ENCODE data around the gene ARPP19.
"Not testable (repeated sequence)": the region's sequence is repeated elsewhere in the genome, so short reads cannot be mapped to it uniquely, and the experiment has no call there.

ARPP19 gene

DNA sequence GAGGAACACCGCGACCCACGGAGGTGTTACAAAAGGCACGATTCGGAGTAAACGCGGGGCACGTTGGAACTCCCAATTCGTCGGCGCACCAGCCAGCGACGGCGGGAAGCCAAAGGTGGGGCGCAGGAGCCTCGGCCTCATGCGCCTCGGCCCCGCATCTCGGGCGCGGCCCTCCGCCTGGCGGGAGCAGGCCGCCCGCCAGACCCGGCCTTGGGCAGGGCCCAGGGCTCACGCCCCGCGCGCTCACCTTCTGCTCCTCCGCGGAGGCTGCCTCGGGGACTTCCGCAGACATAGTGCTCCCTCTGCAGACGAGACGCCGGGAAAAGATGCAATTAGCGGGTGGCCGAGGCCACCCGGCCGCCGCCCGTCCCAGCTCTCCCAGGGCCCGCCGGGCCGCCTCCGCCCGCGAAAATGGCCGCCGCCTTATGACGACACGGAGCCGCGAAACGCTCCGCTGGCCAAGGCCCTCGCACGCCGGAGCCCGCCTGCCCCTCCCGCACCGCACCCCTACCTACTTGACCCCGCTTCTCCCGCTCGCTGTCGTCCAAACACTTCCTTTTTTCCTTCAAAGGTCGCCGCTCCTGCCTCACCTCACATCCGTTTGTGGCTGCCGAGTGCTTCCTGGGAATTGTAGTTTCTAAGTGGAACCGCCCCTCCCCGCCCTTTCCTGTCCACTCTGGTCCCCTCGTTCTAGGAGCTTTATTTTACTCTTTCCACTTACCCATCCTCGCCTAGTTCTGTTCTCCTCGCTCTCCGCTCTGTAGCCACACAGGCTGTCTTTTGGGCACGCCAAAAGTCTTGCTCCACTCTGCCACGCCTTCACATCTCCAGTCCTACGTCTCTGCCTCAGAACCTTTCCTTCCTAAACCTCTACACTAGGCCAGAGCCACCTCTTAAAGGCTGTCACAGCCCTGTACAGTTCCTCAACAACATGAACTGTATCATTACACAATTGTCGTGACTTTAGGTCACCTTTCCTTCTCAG is at the start of gene ARPP19:
Gene ARPP19, minus strand, starts transcription at position 430 of the 985 bp plus-strand sequence. Its CDS starts 138 bp downstream, at position 292.
- DNase-seq (ENCODE audit: low spot score): peak; percentile 76

- no peak for DNase-seq (ENCODE audit: low spot score)
Measured at GRCh38 chr15:52617026-52617425, 48.2 kb upstream of the ARPP19 start.

- no peak for DNase-seq (ENCODE audit: low spot score)
Measured at GRCh38 chr15:52615302-52615701, 46.5 kb upstream of the ARPP19 start.

DNA sequence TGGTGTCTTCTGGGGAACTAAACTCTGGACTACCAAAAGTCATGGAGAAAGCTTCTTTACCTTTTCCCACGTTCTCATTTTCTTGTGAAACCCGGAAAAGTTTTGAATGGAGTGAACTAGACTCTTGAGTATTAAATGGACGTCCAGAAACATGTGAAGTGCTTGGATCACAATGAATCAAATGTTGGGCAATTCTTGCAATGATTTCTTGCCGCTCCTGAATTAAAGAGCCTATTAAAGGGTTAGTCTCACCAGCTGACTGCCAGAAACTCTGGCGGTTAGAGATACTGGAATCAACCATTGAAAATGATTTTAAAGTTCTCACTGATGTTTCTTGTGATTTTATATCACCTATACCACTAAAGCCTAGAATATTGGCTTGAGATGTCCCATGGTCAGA is 40.8 kb upstream of the ARPP19 start:
- DNase-seq (ENCODE audit: low spot score): no peak

DNA sequence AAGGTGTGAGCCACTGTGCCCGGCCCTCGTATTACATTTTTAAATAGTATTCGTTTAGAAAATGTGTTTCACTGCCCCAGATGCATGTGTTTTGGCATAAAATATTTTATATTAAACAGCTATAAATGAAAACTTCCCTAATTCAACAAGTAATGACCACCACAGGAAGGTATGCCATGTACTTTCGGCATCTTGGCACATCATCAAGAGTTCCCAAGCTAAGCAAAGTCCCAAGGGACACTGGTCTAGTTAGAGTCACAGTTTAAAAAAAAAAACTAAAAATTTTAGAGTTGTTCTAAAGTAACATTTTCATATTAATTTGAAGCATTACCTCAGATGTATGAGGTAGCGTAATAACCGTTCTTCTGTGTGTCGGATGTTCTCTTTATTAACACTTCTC is 15.6 kb upstream of the ARPP19 start:
- DNase-seq (ENCODE audit: low spot score): no peak

GRCh38 chr15:52579852-52580251 is 11.0 kb upstream of the ARPP19 start:
- DNase-seq (ENCODE audit: low spot score): no peak

- no peak for DNase-seq (ENCODE audit: low spot score)
Measured at GRCh38 chr15:52576692-52577091, 7.9 kb upstream of the ARPP19 start.

DNA sequence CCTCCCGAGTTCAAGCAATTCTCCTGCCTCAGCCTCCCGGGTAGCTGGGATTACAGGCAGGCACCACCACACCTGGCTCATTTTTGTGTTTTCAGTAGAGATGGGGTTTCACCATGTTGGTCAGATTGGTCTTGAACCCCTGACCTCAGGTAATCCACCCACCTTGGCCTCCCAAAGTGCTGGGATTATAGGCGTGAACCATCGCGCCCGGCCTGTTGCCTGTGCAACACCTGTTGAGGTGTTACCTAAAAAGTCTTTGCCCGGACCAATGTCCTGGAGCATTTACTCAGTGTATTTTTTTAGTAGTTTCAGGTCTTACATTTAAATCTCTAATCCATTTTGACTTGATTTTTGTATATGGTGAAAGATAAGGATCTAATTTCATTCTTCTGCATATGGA is 6.7 kb upstream of the ARPP19 start:
- DNase-seq (ENCODE audit: low spot score): not testable (repeated sequence)

GRCh38 chr15:52575072-52575471 is 6.2 kb upstream of the ARPP19 start:
- no peak for DNase-seq (ENCODE audit: low spot score)

DNA sequence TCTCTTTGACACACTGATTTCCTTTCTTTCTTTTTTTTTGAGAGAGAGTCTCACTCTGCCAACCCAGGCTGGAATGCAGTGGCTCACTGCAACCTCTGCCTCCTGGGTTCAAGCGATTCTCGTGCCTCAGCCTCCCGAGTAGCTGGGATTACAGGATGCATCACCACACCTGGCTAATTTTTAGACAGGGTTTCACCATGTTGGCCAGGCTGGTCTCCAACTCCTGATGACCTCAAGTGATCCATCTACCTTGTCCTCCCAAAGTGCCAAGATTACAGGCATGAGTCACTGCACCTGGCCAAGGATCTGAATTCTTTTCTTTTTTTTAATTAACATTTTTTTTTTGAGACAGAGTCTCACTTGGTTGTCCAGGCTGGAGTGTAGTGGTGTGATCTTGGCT is 5.8 kb upstream of the ARPP19 start:
- DNase-seq (ENCODE audit: low spot score): not testable (repeated sequence)

GRCh38 chr15:52567871-52568600 is 794 bp downstream of the ARPP19 start:
- peak; percentile 22 for DNase-seq (ENCODE audit: low spot score)

- peak; percentile 28 for DNase-seq (ENCODE audit: low spot score)
Measured at GRCh38 chr15:52566889-52567288, 1.9 kb downstream of the ARPP19 start.

- DNase-seq (ENCODE audit: low spot score): not testable (repeated sequence)
Measured at GRCh38 chr15:52565417-52566358, 3.1 kb downstream of the ARPP19 start.

- DNase-seq (ENCODE audit: low spot score): no peak
Measured at GRCh38 chr15:52563501-52564060, 5.2 kb downstream of the ARPP19 start.

DNA sequence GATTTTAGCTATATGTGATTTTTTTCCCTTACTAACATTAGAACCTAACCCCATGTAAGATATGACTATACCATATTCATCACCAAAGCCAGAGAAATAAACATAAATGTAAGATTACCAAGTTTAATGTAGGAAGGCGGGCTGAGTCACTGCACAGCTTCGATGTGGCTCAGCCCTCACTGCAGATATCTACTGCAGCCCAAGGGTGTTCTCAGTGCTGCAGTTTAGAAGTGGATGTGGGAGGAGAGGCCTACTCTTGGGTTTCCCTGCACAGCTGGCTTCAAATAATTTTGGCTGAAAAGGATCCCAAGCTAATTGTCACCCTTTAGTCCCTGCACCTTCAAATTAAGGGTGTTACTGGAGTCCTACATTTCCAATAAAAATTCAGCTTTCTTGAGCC is 9.3 kb downstream of the ARPP19 start:
- peak; percentile 16 for DNase-seq (ENCODE audit: low spot score)

- no peak for DNase-seq (ENCODE audit: low spot score)
Measured at GRCh38 chr15:52559022-52559421, 9.8 kb downstream of the ARPP19 start.

DNA sequence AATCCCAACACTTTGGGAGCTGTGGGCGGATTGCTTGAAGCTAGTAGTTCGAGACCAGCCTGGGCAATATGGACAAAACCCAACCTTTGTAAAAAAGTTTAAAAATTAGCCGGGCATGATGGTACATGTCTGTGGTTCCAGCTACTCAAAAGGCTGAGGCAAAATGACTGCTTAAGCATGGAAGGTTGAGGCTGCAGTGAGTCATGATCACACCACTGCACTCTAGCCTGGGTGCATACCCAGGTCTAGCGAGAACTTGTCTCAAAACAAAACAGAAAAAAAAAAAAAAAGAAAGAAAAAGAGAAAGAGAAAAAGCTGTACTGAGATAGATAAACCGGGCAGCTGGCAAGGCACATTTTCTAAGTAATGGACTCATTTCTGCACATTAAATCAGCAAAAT is 10.6 kb downstream of the ARPP19 start:
- DNase-seq (ENCODE audit: low spot score): no peak

DNA sequence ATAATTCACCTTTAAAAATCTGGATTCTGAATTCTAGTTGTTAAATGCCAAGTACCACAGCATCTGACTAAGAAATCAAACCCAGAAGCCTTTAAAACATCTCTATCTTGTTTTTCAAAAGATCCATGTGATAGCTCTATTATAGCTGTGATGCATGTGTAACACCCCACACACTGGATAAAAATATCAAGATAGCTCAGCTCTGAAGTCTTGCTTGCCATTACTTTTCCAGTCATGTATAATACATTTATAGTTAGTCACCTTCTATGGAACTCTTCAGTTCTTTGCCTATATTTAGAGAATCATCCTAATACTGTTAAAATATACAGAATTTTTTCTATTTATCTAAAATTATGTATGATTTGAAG is 11.6 kb downstream of the ARPP19 start:
- no peak for DNase-seq (ENCODE audit: low spot score)

GRCh38 chr15:52556524-52557273 is 12.1 kb downstream of the ARPP19 start:
- DNase-seq (ENCODE audit: low spot score): no peak

DNA sequence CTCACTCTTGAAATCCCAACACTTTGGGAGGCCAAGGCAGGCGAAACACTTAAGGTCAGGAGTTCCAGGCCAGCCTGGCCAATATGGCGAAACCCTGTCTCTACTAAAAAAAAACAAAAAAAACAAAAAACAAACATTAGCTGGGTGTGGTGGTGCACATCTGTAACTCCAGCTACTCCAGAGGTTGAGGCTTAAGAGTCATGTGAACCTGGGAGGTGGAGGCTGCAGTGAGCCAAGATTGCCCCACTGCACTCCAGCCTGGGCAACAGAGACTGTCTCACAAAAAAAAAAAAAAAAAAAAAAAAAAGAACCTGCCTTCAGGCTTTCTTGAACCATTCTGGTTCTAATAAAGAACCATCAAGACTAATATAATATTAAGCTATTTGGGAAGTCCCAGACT is 16.5 kb downstream of the ARPP19 start:
- DNase-seq (ENCODE audit: low spot score): no peak

DNA sequence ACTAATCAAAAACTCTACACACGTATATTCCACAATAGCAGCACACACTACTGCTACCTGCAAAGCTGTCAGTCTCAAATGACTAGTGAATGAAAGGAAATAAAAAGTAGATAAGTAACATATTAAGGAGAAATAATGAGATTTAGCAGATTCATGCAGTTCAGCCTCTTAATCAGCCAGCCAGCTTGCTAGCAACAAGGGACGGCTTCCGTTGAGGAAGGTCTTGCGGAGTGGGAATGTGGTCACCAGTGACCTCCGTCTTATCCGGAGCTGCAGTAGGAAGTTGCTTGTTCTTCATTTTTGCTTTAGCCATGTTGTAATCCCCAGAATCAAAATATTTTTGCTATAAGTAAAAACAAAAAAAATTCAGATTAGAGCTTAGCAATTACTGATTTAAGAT is 17.1 kb downstream of the ARPP19 start:
- DNase-seq (ENCODE audit: low spot score): no peak
